ENCODE measurements around the gene YOD1. TPM values are rescaled to one million over a fixed set of nuclear protein-coding genes. Genes with fewer than 3 reads are reported as not detected.

The YOD1 gene
- total RNA-seq, 4 donors from 2014 or later, result 9.6 to 32.0 (median 22.9) TPM

DNA sequence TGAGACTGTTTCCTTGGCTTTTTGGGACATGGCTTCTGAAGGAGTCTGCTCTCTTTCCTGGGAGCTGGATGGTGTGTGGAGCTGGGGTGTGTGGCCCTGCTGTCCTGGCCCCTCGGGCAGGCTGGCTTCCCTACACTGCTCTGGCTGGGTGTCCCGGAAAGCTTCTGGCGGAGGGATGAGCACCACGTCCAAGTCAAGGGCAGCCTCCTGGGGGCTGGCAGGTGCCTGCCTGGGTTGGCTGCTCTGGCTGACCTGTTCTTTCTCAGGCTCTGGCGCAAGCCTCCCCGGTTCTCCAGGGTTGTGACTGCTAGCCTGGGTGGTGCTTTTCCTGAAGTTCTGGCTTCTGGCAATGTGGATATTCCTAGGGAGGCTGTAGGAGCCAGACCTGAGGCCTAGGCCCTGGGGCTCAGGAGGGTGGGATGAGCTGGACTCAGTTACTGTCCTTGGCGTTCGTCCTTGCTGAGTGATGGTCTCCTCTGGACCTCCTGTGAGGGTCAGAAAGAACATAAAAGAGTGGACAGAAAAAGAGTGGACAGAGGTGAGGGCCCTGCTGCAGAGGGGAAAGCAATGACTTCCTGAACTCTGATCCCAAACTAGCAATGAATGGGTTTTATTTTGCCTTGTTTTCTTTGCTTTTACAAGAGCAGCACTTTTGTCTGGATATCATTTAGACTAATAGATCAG lies 27.9 kb downstream of the YOD1 start:
- TF ChIP-seq, protein P1, sequence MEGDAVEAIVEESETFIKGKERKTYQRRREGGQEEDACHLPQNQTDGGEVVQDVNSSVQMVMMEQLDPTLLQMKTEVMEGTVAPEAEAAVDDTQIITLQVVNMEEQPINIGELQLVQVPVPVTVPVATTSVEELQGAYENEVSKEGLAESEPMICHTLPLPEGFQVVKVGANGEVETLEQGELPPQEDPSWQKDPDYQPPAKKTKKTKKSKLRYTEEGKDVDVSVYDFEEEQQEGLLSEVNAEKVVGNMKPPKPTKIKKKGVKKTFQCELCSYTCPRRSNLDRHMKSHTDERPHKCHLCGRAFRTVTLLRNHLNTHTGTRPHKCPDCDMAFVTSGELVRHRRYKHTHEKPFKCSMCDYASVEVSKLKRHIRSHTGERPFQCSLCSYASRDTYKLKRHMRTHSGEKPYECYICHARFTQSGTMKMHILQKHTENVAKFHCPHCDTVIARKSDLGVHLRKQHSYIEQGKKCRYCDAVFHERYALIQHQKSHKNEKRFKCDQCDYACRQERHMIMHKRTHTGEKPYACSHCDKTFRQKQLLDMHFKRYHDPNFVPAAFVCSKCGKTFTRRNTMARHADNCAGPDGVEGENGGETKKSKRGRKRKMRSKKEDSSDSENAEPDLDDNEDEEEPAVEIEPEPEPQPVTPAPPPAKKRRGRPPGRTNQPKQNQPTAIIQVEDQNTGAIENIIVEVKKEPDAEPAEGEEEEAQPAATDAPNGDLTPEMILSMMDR (IDR thresholded peaks at IDR 0.05), result no peak
- TF ChIP-seq POLR2A (IDR thresholded peaks at IDR 0.05), result no peak
- intact Hi-C loops (cut with DNase I), result no loop called here
- no peaks in the 10 kb centered on the region for H3K9me3 ChIP-seq
- H3K27me3 ChIP-seq, result no peaks in the 10 kb centered on the region
- peaks cover 0 to 33% (median 0%) of the 10 kb centered on the region in 3 donors for H3K36me3 ChIP-seq
- H3K4me1 ChIP-seq, result peaks cover 33 to 100% (median 45%) of the 10 kb centered on the region in 3 donors
- no peak for DNase-seq
- WGBS, 2 donors, result 73 to 83% methylated on average over 1 to 2 of the region's 8 CpGs
- no peak overlapping the region for H3K4me3 ChIP-seq
- peak overlapping the region; percentile 86 to 98 (median 96) for H3K27ac ChIP-seq

DNA sequence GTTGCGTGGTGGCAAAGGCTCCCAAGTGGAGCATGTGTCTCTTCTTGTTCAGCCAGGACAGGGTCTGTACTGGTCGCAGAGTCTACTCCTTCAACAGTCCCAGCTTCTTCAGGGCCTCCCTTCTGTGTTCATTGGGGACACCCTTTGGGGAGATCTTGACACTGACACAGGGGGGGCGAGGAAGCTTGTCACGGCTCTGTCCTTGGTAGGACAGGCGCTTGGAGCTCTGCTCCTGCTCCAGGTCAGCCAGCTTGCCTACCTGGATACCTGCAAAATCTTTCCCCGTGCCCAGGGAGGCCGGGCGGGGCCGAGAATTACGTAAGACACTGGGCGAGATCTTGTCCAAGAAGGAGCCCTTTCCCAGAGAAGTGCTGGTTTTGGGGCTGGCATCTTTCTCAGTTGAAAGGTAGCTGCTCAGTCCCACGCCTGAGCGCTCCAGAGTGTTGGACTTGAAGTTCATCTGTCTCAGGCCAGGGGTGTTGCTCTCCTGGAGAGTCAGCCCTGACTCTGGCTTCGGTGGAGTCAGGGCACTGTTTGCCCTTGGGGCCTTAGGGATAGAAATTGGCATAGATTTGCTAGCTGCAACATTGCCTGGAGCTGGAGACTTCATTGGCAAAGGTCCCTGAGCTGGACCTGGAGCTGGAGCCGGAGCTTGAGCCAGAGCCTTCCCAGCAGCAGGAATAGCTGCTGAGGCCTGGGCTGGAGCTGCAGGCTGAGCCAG lies 29.0 kb downstream of the YOD1 start:
- WGBS, 2 donors, result 52 to 66% methylated on average over 2 to 3 of the region's 15 CpGs
- Histone ChIP-seq H3K36me3 (peaks cover 0 to 33% (median 0%) of the 10 kb centered on the region in 3 donors), H3K27me3 (no peaks in the 10 kb centered on the region), H3K9me3 (no peaks in the 10 kb centered on the region), H3K4me3 (no peak overlapping the region), H3K27ac (peak overlapping the region; percentile 86 to 98 (median 96)), H3K4me1 (peaks cover 33 to 96% (median 45%) of the 10 kb centered on the region in 3 donors)
- intact Hi-C loops (cut with DNase I), result no loop called here
- no peak for TF ChIP-seq POLR2A (IDR thresholded peaks at IDR 0.05)
- TF ChIP-seq, protein P1 (IDR thresholded peaks at IDR 0.05), result no peak
- no peak for DNase-seq

DNA sequence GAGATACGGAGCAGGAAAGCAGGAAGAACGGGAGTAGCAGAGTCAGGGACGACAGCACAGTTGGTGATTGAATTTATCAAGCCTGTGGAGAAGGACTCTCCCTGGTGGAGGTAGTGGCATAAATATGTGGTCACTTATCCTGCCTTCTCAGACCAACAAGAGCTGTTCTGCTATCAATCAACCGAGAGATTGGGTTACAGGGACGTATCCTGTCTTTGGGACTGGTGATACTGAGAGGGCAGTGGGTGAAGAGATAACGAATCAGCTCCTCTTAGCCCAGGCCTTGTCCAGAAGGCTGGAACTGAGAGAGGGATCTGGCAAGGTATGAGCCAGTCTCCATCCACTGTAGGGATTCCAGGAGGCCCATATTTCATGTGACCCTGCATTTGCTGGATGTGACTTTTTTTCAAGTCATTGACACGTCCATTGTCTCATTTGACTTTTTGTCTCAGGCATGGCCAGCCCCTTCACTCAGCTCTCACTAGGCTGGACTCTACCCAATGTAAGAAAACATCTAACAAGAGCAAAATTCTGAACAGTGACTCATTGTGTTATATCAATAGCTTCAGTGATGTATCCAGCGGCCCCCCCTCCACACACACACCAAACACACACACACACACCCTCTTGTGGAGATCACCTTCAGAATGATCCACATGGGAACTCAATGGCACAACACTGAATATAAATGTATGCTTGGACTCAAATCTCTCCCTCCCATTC lies 29.7 kb downstream of the YOD1 start:
- 71% methylated on average over 8 of the region's 8 CpGs for WGBS, 2 donors
- H3K4me1 ChIP-seq, result peaks cover 33 to 88% (median 45%) of the 10 kb centered on the region in 3 donors
- H3K36me3 ChIP-seq, result peaks cover 0 to 33% (median 0%) of the 10 kb centered on the region in 3 donors
- H3K4me3 ChIP-seq, result no peak overlapping the region
- intact Hi-C loops (cut with DNase I), result no loop called here
- TF ChIP-seq POLR2A (IDR thresholded peaks at IDR 0.05), result no peak
- TF ChIP-seq, protein P1 (IDR thresholded peaks at IDR 0.05), result no peak
- peak overlapping the region; percentile 86 to 98 (median 96) for H3K27ac ChIP-seq
- H3K9me3 ChIP-seq, result no peaks in the 10 kb centered on the region
- no peak for DNase-seq
- H3K27me3 ChIP-seq, result no peaks in the 10 kb centered on the region

DNA sequence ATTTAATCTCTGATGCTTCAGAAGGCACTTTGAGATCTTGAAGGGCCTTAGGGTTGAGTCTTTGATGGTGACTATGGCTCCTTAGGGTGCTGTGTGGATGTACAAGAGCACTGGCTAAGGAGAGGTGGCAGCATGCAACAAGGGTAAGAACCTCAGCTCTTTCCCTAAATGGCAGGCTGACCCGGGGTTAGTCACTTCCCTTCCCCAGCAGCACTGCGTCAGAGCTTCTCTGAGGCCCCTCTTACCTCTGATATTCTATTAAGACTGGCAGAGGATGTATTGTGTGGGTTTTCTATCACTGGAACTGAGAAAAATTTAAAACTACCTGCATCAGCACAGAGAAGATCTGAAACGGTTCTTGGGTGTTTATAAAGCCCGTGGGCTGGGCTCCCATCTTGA lies 30.3 kb downstream of the YOD1 start:
- Histone ChIP-seq H3K27ac (peak overlapping the region; percentile 86 to 98 (median 96)), H3K27me3 (no peaks in the 10 kb centered on the region), H3K4me3 (no peak overlapping the region), H3K4me1 (peaks cover 33 to 82% (median 39%) of the 10 kb centered on the region in 3 donors), H3K9me3 (no peaks in the 10 kb centered on the region), H3K36me3 (peaks cover 0 to 32% (median 0%) of the 10 kb centered on the region in 3 donors)
- TF ChIP-seq, protein P1 (IDR thresholded peaks at IDR 0.05), result no peak
- no peak for TF ChIP-seq POLR2A (IDR thresholded peaks at IDR 0.05)
- intact Hi-C loops (cut with DNase I), result no loop called here
- no peak for DNase-seq
- 39 to 59% methylated on average over 4 of the region's 4 CpGs for WGBS, 2 donors

All from esophagus squamous epithelium (tissue), 5 donors.